Endothelial cell of hepatic sinusoid (primary cell): Measurements from ENCODE around the gene MIB1.
"Not testable (repeated sequence)": the region's sequence is repeated elsewhere in the genome, so short reads cannot be mapped to it uniquely, and the experiment has no call there.

ENCODE experiments used
- in situ Hi-C: cut with HindIII; loops from 2 replicates; pipeline ENCODE4 v1.10.0; 2017; ENCODE audit warnings: low sequenced_read_pairs

Gene MIB1

DNA sequence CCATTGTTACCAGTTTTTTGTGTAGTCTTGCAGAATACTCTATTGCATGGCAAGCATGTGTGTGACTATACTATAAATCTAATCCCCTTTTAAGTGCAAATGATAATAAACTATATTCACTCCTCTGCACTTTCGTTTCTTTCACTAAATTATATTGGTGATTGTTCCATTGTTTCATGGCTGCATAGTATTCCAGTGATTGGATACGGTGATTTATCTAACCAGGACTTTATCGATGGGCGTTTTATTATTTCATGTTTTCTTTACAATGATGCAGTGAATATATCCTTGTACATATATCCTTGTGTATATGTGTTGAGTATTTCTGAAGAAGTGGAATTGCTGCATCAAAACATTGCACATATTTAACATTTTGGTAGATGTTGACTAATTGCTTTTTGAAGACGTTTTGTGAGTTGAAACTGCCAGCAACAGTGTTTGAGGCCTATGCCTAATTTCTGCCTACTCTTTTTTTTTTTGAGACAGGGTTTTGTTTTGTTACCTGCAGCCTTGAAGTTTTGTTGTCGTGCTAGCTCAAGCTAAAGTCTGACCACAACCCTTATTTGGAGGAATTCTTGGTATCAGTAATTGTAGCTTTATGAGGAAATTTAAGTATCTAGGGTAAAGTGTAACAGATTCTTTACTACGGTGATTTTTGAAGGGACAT, 2.7 kb downstream of the MIB1 start:
- in situ Hi-C loops: no loop called here

DNA sequence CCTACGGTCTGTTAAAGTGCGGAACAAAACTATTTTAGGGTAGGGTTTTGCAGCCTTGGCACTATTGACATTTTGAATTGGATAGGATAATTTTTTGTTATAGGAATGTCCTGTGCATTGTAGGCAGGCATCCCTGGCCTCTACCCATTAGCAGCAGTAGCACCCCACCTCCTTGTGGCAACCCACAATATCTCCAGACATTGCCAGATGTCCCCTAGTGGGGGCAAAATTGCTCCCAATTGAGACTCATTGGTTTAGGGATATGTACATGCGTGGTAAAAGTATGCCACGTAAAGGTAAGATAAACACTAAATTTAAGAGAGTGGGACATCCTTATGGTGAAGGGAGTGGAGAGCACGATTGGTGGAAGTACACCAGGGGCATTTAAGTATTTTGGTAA, 4.6 kb downstream of the MIB1 start:
- in situ Hi-C loops: no loop called here

GRCh38 chr18:21747268-21747667, 6.7 kb downstream of the MIB1 start:
- in situ Hi-C loops: no loop called here

GRCh38 chr18:21747764-21748693, 7.4 kb downstream of the MIB1 start:
- in situ Hi-C loops: no loop called here

DNA sequence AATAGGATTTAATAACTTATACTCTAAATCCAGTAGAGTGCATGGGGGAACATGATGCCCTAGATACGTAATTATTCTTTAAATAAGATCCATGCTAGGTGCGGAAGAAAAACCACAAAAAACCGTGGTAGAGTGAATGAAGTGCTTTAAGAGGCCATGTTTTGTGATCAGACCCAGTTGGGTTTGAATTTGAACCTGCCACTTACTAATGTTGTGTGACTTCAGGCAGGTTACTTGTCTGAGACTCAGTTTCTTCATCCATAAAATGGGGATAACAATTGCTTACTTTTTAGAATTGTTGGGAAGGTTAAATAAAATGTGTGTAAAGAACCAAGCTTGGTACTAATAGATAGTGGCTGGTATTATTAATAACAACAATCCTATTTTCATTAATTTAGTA, 17.2 kb downstream of the MIB1 start:
- in situ Hi-C loops: no loop called here

DNA sequence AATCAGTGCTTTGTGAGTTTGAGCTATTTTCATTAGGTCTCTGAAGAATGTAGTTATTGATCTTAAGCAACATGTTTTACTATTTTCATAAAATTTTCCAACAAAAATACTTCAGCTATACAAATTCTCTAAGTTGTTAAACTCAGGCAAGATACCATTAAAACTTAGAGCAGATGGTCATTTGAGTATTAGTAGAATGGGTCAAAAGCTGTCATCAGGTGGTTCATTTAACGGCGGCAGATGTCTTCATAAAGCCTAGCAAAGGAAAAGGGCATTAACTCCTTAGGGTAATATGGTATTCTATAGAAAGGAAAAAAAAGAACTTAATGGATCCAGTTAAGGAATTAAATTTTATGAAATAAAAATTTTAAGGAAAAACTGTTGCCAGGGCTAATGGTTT, 19.2 kb downstream of the MIB1 start:
- in situ Hi-C loops: no loop called here

DNA sequence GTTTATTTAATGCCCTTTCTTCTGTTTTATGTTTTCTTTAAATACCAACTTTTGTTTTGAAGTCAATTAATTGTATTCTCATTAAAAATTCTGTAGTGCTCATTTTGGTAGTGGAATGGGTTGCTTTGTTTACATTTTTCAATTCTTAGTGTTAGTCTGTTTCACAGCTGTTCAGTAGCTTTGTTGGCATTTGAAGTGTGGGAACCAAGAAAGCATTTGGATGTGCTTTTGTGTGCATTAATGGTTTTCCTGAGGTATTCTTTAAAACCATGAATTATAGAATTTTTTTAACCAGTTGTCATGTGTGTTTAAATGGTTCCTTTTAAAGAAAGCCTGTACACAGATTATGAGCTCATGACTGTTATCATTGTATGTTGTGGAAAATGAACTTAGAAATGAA, 19.7 kb downstream of the MIB1 start:
- in situ Hi-C loops: no loop called here

DNA sequence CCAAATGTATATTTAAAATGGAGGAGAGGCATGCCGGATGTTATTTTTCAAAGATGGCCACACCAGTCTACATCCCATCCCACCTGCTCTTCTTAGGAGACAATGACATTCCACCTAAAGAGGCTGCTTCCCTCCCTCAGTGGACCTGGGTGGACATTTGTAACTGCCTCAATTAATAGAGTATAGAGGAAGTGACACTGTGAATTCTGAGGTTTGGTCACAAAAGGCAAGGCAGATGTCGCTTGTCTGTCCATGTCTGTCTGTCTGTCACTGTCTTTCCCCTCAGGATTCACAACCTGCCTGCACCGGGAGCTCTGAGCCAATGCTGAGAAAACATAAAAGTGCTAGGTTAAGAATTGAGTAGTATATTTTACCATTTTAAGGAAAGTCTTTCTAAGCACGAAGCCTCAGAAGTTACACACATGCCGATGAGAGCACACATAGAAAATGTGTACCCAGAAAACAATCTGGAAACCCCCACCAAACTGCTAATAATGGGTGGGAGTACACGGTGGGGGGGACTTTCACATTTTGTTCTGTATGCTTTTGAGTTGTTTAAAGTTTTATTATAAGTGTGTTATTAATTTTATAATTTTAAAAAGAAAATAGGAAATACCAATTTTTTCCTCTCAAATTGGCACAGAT, 21.0 kb downstream of the MIB1 start:
- in situ Hi-C loops: no loop called here

- in situ Hi-C loops: no loop called here
Measured at GRCh38 chr18:21762181-21762772, 21.7 kb downstream of the MIB1 start.

GRCh38 chr18:21763846-21764646, 23.5 kb downstream of the MIB1 start:
- in situ Hi-C loops: no loop called here

DNA sequence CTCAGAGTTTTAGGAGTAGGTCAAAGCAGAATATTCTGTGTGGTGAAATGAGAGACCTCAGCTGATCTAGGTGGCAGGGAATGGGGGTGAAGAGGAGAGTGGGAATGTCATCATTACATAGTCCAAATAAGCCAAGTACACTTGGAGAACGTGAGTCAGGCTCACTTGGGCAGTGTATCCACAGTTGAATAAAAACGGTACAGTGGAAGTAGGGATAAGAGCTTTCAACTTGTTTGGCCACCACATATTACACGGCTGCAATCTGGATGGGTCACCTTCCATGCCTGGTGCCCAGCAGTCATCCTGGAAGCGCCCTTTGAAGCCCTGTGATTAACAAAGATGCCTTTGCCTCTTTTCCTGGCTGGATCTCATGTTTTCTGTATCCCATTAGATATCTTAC, 28.6 kb downstream of the MIB1 start:
- in situ Hi-C loops: no loop called here

- in situ Hi-C loops: no loop called here
Measured at GRCh38 chr18:21774722-21775121, 34.1 kb downstream of the MIB1 start.

DNA sequence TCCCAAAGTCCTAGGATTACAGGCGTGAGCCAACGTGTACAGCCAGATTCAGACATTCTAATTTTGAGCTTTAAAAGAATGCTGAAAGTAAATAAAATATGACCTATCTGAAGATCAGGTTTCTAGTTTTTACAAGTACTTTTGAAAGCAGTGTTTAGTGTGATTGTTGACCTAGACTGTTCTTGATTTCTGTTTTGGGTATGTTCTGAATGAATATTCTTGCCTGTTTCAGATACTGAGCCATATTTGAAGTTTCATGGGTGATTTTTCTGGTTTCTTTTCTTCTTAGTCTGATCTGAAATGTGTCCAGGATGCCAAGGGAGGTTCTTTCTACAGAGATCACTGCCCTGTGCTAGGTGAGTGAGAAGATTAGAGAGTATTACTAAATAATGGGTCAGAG, 37.2 kb downstream of the MIB1 start:
- in situ Hi-C loops: no loop called here

DNA sequence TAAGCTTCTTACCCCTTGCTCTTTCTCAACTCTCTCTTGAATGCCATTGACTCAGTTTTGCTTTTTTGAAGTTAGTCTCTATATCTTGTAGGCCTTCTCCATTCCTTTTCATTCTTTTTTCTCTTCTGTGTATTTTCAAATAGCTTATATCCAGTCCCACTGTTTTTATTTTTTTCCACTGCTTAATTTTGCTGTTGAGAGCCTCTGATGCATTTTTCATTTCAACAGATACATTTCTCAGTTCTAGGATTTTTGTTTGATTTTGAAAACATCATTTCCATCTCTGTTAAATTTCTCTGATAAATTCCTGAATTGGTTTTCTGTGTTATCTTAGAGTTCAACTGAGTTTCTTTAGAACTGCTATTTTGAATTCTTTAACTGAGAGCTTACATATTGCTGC, 45.9 kb downstream of the MIB1 start:
- in situ Hi-C loops: no loop called here

DNA sequence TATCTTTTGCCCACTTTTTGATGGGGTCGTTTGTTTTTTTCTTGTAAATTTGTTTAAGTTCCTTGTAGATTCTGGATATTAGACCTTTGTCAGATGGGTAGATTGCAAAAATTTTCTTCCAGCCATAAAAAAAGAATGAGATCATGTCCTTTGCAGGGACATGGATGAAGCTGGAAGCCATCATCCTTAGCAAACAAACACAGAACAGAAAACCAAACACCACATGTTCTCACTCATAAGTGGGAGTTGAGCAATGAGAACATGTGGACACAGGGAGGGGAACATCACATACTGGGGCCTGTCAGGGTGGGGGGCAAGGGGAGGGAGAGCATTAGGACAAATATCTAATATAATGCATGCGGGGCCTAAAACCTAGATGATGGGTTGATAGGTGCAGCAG, 55.5 kb downstream of the MIB1 start:
- in situ Hi-C loops: not testable (repeated sequence)

- in situ Hi-C loops: no loop called here
Measured at GRCh38 chr18:21798126-21798525, 57.5 kb downstream of the MIB1 start.

DNA sequence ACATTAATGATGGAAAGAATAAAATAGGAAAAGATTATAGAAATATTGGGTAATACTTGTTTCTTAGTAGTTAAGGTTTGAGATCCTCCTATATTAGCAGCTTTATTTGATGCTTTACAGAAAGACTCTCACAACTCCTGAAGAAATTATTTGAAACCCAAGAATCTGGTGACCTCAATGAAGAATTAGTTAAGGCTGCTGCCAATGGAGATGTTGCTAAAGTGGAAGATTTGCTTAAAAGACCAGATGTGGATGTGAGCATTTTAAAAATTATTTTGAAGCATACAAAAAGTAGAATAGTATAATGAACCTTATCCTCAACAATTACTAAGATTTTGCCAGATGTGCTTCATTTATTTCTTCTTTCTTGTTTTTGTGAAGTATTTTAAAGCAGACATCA, 59.1 kb downstream of the MIB1 start:
- in situ Hi-C loops: no loop called here

- in situ Hi-C loops: no loop called here
Measured at GRCh38 chr18:21803495-21803894, 62.9 kb downstream of the MIB1 start.

DNA sequence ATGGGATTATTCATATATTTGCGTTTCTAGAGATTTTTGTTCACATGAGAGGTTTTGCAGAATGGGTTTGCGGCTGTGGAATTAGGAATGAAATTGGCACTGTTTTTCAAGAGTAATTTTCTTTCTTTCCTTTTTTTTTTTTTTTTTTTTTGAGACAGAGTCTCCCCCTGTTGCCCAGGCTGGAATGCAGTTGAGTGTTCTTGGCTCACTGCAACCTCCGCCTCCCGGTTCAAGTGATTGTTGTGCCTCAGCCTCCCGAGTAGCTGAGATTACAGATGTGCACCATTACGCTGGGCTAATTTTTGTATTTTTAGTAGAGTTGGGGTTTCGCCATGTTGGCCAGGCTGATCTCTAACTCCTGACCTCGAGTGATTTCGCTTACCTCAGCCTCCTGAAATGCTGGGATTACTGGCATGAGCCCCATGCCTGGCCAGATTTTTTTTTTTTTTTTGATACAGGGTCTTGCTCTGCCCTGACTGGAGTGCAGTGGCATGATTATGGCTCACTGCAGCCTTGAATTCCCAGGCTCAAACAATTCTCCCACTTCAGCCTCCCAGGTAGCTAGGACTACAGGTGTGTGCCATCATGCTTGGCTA, 65.3 kb downstream of the MIB1 start:
- in situ Hi-C loops: no loop called here

DNA sequence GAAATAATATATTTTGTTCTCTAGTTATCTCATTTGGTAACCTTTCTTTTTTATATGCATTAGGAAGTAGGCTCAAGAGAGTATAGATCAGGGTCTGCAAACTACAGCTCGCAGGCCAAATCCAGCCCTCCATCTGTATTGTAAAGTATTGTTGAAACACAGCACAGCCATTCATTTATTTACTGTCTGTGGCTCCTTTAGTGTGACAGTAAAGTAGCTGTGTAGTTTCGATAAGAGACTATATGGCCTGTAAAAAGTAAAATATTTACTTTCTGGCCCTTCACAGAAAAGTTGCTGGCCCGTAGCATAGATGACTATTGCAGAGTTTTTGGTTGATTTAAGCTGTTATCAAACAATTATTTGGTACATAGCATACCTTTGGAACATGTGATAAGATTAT, 67.6 kb downstream of the MIB1 start:
- in situ Hi-C loops: no loop called here
